ENCODE data around the gene GLIS1. TPM values are rescaled to one million over a fixed set of nuclear protein-coding genes. Genes with fewer than 3 reads are reported as not detected.

Gene GLIS1
- total RNA-seq, 2 donors from 2014 or later: 0.20 to 0.22 TPM

DNA sequence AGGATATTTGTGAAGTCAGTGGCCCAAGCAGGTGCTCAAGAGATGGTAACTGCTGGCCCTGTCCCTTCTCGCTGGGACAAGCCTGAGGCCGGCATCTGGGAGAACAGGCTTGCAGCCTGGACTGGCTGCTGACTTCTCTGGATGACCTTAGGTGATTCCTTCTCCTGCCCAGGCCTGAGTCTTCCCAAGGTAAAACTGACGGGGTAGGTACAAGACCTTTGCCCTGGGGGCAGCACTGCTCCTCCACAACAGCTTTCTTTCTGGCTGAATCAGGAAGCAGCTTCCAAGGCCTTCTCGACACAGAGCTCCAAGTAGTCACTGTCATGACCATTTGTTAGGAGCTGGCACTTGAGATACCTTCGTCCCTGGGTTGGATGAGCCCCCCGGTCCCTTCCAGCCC is 220.2 kb downstream of the GLIS1 start:
- TF ChIP-seq, protein P1, sequence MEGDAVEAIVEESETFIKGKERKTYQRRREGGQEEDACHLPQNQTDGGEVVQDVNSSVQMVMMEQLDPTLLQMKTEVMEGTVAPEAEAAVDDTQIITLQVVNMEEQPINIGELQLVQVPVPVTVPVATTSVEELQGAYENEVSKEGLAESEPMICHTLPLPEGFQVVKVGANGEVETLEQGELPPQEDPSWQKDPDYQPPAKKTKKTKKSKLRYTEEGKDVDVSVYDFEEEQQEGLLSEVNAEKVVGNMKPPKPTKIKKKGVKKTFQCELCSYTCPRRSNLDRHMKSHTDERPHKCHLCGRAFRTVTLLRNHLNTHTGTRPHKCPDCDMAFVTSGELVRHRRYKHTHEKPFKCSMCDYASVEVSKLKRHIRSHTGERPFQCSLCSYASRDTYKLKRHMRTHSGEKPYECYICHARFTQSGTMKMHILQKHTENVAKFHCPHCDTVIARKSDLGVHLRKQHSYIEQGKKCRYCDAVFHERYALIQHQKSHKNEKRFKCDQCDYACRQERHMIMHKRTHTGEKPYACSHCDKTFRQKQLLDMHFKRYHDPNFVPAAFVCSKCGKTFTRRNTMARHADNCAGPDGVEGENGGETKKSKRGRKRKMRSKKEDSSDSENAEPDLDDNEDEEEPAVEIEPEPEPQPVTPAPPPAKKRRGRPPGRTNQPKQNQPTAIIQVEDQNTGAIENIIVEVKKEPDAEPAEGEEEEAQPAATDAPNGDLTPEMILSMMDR (IDR thresholded peaks at IDR 0.05): no peak
- H3K4me3 ChIP-seq: no peak overlapping the region
- H3K27me3 ChIP-seq: no peaks in the 10 kb centered on the region
- DNase-seq (ENCODE audit: low spot score): no peak
- no peaks in the 10 kb centered on the region for H3K36me3 ChIP-seq
- H3K9me3 ChIP-seq: no peaks in the 10 kb centered on the region
- H3K27ac ChIP-seq: no peak overlapping the region
- H3K4me1 ChIP-seq: peaks cover 0 to 9% of the 10 kb centered on the region in 2 donors

DNA sequence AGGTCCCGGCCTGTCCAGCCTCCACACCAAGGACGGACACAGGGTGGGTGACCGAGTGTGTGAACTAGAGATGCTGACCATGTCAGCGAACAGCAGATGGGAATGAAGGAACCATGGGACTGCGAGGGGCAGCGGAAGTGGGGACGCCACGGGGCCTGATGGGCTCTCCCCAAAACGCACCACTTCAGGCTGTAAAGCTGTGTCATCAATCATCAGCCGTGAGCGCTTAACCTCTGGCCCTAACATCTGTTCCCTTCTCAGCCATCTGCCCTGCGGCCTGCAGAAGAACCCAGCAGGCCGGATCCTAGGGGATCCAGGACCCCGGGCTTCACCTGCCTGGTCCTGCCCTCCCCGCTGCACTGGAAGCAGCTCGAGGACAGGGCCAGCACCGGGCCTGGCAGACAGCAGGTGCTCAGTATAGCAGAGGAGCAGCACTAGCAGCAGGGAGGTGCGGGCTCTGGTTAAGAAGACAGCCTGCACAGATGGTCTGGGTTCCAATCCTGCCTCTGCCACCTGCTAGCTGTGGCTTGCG is 221.1 kb downstream of the GLIS1 start:
- no peak for DNase-seq (ENCODE audit: low spot score)
- Histone ChIP-seq H3K4me3 (no peak overlapping the region), H3K36me3 (no peaks in the 10 kb centered on the region), H3K27me3 (no peaks in the 10 kb centered on the region), H3K9me3 (no peaks in the 10 kb centered on the region), H3K27ac (no peak overlapping the region), H3K4me1 (peaks cover 0 to 9% of the 10 kb centered on the region in 2 donors)
- TF ChIP-seq, protein P1 (IDR thresholded peaks at IDR 0.05): no peak

DNA sequence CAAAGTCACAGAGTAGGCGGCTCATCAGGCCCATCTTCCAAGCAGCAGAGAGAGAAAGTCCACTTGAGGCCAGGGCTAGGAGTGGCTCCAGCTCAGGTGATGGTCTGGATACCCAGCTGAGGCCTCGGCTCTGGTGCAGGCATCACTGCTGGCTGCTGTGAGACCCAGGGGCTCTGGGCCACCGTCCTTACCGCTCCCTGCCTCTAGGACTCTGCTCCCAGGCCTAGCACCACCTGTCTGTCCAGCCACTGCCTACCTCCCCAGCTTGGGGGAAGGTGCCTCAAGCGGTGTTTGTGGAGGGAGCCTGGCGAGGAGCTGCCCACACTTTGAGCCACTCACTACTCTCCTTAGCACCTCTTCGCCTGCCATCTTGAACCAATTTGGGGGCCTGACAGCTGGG is 221.9 kb downstream of the GLIS1 start:
- DNase-seq (ENCODE audit: low spot score): no peak
- Histone ChIP-seq H3K9me3 (no peaks in the 10 kb centered on the region), H3K36me3 (no peaks in the 10 kb centered on the region), H3K27ac (no peak overlapping the region), H3K4me1 (peaks cover 0 to 16% of the 10 kb centered on the region in 2 donors), H3K4me3 (no peak overlapping the region), H3K27me3 (no peaks in the 10 kb centered on the region)
- TF ChIP-seq, protein P1 (IDR thresholded peaks at IDR 0.05): no peak

DNA sequence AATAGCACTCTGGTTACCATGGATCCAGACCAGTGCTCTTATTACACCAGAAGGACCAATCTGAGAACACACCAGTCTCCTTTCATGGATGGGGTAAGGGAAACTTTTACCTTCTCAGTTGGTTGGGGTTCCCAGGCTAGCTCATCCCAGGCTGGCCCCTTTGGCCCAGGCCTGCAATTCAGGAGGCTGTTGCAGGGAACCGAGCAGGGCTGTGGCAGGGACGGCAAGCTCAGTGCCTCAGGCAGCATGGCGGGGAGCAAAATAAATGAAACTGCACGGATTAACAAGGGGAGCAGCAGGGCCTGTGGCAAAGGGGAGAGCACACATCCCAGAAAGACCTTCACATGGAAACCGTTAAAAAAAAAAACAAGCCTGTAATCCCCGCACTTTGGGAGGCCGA is 222.8 kb downstream of the GLIS1 start:
- no peak for DNase-seq (ENCODE audit: low spot score)

DNA sequence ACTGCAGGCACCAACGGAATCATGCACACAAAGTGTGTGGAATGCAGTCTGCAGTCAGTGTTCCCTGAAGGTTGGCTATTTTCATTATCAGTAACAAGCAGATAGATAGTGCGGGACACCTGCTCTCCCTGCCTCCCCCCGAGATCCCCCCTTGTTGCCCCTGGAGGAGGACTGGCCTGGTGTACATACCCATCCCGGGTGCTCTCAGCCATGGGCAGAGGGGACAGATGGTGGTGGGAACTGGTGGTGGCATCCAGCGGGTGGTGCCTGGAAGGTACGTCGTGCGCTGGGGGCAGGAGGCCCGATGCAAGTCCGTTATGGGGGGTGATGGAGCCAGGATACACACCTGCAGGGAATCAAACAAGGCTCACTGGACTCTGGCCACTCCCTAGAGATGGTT is 224.5 kb downstream of the GLIS1 start:
- H3K4me3 ChIP-seq: no peak overlapping the region
- no peaks in the 10 kb centered on the region for H3K36me3 ChIP-seq
- no peaks in the 10 kb centered on the region for H3K27me3 ChIP-seq
- H3K27ac ChIP-seq: no peak overlapping the region
- H3K9me3 ChIP-seq: no peaks in the 10 kb centered on the region
- DNase-seq (ENCODE audit: low spot score): no peak
- peaks cover 0 to 21% of the 10 kb centered on the region in 2 donors for H3K4me1 ChIP-seq
- TF ChIP-seq, protein P1 (IDR thresholded peaks at IDR 0.05): no peak

More for the DNA sequence above, 222.8 kb downstream of the GLIS1 start:
- no peaks in the 10 kb centered on the region for H3K9me3 ChIP-seq
- no peak overlapping the region for H3K4me3 ChIP-seq
- TF ChIP-seq, protein P1 (IDR thresholded peaks at IDR 0.05): no peak
- no peak overlapping the region for H3K27ac ChIP-seq
- H3K27me3 ChIP-seq: no peaks in the 10 kb centered on the region
- no peaks in the 10 kb centered on the region for H3K36me3 ChIP-seq
- H3K4me1 ChIP-seq: peaks cover 0 to 25% of the 10 kb centered on the region in 2 donors

GRCh38 chr1:53513846-53514245 is 225.1 kb downstream of the GLIS1 start:
- TF ChIP-seq, protein P1 (IDR thresholded peaks at IDR 0.05): no peak
- peaks cover 0 to 18% of the 10 kb centered on the region in 2 donors for H3K4me1 ChIP-seq
- H3K9me3 ChIP-seq: no peaks in the 10 kb centered on the region
- H3K27me3 ChIP-seq: no peaks in the 10 kb centered on the region
- DNase-seq (ENCODE audit: low spot score): no peak
- H3K4me3 ChIP-seq: no peak overlapping the region
- no peaks in the 10 kb centered on the region for H3K36me3 ChIP-seq
- no peak overlapping the region for H3K27ac ChIP-seq
